SK-N-SH treated with all-trans-retinoic acid at 6 μM for 48 hours (cell line): ENCODE measurements around the gene ADK.
"Not testable (repeated sequence)": the region's sequence is repeated elsewhere in the genome, so short reads cannot be mapped to it uniquely, and the experiment has no call there.

ENCODE experiments used
- BACH2 ChIP-seq: fragments of 250-450 bp; sonication (Bioruptor Pico); IDR thresholded peaks from 2 replicates; pipeline ENCODE4 v1.9.0; 2021; ENCODE audit warnings: mild to moderate bottlenecking, borderline replicate concordance
- CREB5 ChIP-seq: fragments of 250-450 bp; sonication (Bioruptor Pico); IDR thresholded peaks from 2 replicates; pipeline ENCODE4 v1.5.1; 2020; ENCODE audit warnings: low read depth, mild to moderate bottlenecking, moderate library complexity
- CSDC2 ChIP-seq: fragments of 250-450 bp; sonication (Bioruptor Pico); IDR thresholded peaks from 2 replicates; pipeline ENCODE4 v1.5.0; 2020; ENCODE audit warnings: mild to moderate bottlenecking, moderate library complexity
- ISL1 ChIP-seq: fragments of 250-450 bp; sonication (Bioruptor Pico); IDR thresholded peaks from 2 replicates; pipeline ENCODE4 v2.1.2; 2022; ENCODE audit warnings: mild to moderate bottlenecking, moderate library complexity
- PATZ1 ChIP-seq: fragments of 250-450 bp; sonication (Bioruptor Pico); IDR thresholded peaks from 2 replicates; pipeline ENCODE4 v1.8.0; 2020; ENCODE audit warnings: mild to moderate bottlenecking, moderate library complexity, borderline replicate concordance
- SNAI2 ChIP-seq: fragments of 250-450 bp; sonication (Bioruptor Pico); IDR thresholded peaks from 2 replicates; pipeline ENCODE4 v1.5.0; 2020; ENCODE audit warnings: mild to moderate bottlenecking, moderate library complexity
- TOX ChIP-seq: fragments of 250-450 bp; sonication (Bioruptor Pico); IDR thresholded peaks from 2 replicates; pipeline ENCODE4 v1.8.0; 2021; ENCODE audit warnings: mild to moderate bottlenecking, moderate library complexity, borderline replicate concordance
- ZFP3 ChIP-seq: fragments of 250-450 bp; sonication (Bioruptor Pico); IDR thresholded peaks from 2 replicates; pipeline ENCODE4 v1.5.0; 2020; ENCODE audit warnings: mild to moderate bottlenecking, moderate library complexity

GRCh38 chr10:74188617-74189016 lies 37.6 kb downstream of the ADK start:
- TF ChIP-seq PATZ1, CREB5, SNAI2, CSDC2, TOX, ZFP3, ISL1, BACH2 (CRISPR knock-in tag): not testable (repeated sequence)
